ENCODE data around the gene TUT1. TPM values are rescaled to one million over a fixed set of nuclear protein-coding genes. Genes with fewer than 3 reads are reported as not detected.

TUT1 gene, protein sequence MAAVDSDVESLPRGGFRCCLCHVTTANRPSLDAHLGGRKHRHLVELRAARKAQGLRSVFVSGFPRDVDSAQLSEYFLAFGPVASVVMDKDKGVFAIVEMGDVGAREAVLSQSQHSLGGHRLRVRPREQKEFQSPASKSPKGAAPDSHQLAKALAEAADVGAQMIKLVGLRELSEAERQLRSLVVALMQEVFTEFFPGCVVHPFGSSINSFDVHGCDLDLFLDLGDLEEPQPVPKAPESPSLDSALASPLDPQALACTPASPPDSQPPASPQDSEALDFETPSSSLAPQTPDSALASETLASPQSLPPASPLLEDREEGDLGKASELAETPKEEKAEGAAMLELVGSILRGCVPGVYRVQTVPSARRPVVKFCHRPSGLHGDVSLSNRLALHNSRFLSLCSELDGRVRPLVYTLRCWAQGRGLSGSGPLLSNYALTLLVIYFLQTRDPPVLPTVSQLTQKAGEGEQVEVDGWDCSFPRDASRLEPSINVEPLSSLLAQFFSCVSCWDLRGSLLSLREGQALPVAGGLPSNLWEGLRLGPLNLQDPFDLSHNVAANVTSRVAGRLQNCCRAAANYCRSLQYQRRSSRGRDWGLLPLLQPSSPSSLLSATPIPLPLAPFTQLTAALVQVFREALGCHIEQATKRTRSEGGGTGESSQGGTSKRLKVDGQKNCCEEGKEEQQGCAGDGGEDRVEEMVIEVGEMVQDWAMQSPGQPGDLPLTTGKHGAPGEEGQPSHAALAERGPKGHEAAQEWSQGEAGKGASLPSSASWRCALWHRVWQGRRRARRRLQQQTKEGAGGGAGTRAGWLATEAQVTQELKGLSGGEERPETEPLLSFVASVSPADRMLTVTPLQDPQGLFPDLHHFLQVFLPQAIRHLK
- total RNA-seq = 10 to 100 TPM; 24.3 to 30.0 TPM
- polyA plus RNA-seq (ENCODE audit: insufficient read depth, low read depth, low replicate concordance) = 25.0 TPM
- long read RNA-seq, donor 1, partial matches to known transcripts = 0 of 2 reads
- long read RNA-seq, donor 1, other reads (novel, unspliced or antisense) = 0 of 2 reads
- long read RNA-seq, donor 2, transcript TUT1-202 (9 exons, 2,826 nt) = major isoform, 5 of 5 reads
- long read RNA-seq, donor 2, partial matches to known transcripts = 0 of 5 reads
- long read RNA-seq, donor 2, other reads (novel, unspliced or antisense) = 0 of 5 reads

GRCh38 chr11:62591448-62592145 is at the start of gene TUT1:
Gene TUT1, minus strand, starts transcription at chr11:62591523. Its CDS starts 38 bp downstream, at chr11:62591485.
- TF ChIP-seq, protein P1, sequence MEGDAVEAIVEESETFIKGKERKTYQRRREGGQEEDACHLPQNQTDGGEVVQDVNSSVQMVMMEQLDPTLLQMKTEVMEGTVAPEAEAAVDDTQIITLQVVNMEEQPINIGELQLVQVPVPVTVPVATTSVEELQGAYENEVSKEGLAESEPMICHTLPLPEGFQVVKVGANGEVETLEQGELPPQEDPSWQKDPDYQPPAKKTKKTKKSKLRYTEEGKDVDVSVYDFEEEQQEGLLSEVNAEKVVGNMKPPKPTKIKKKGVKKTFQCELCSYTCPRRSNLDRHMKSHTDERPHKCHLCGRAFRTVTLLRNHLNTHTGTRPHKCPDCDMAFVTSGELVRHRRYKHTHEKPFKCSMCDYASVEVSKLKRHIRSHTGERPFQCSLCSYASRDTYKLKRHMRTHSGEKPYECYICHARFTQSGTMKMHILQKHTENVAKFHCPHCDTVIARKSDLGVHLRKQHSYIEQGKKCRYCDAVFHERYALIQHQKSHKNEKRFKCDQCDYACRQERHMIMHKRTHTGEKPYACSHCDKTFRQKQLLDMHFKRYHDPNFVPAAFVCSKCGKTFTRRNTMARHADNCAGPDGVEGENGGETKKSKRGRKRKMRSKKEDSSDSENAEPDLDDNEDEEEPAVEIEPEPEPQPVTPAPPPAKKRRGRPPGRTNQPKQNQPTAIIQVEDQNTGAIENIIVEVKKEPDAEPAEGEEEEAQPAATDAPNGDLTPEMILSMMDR (IDR thresholded peaks at IDR 0.05) = no peak
- TF ChIP-seq POLR2A (IDR thresholded peaks at IDR 0.05) = peak; percentile 54
- H3K4me1 ChIP-seq = peaks cover 21% of the 10 kb centered on the region
- no peaks in the 10 kb centered on the region for H3K9me3 ChIP-seq
- no peaks in the 10 kb centered on the region for H3K27me3 ChIP-seq
- H3K4me3 ChIP-seq = peak within 1 kb of the TSS; percentile 75 to 89
- no peaks in the 10 kb centered on the region for H3K36me3 ChIP-seq (ENCODE audit: low read depth, missing control alignments)
- DNase-seq = peak; percentile 99
- peak within 1 kb of the TSS; percentile 87 to 92 for H3K27ac ChIP-seq
- intact Hi-C loops (cut with DNase I; ENCODE audit: low total_unique reads) = no loop called here
- 0 to 1% methylated on average over 24 to 58 of the region's 58 CpGs for WGBS, 2 donors

DNA sequence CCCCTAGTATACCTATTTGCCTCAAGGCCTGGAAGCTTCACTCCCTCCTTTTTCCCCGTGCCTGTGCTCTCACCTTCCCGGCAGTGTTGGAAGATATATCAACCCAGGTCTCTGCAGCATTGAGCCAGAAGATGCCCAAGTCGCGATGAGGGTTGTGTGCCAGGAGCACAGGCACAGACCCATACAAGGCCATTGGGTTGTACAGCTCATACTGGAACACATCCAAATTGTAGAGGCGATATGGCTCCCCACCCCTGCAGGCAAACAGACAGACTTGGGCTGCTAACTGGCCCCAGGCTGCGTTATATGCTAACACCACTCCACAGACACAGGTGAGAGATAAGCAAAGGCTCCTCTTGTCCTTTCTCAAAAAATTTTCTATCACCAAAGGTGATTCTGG is 41.2 kb upstream of the TUT1 start:
- no peak overlapping the region for H3K27ac ChIP-seq
- no peaks in the 10 kb centered on the region for H3K27me3 ChIP-seq
- no peak for DNase-seq
- H3K36me3 ChIP-seq (ENCODE audit: low read depth, missing control alignments) = no peaks in the 10 kb centered on the region
- no peak for TF ChIP-seq POLR2A (IDR thresholded peaks at IDR 0.05)
- TF ChIP-seq, protein P1 (IDR thresholded peaks at IDR 0.05) = no peak
- WGBS, 2 donors = 77 to 91% methylated on average over 5 to 6 of the region's 6 CpGs
- no peaks in the 10 kb centered on the region for H3K4me1 ChIP-seq
- intact Hi-C loops (cut with DNase I; ENCODE audit: low total_unique reads) = no loop called here
- no peaks in the 10 kb centered on the region for H3K9me3 ChIP-seq
- no peak overlapping the region for H3K4me3 ChIP-seq

DNA sequence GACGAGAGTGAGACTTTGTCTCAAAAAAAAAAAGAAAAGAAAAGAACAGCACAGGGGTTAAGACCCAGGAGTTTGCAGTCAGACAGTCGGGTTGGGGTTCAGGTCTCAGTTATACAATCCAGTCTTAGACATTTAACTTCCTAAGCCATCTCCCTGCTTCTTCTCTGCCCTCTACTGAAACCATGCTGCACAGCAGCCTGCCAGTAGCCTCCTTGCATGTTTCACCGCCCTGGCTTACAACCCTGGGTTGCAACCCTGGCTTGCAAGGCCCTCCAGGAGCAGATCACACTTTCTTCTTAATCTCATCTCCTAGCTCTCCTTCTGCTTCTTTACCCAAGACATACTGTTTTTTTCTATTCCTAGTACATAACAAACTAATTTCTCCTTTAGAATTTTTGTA is 36.4 kb upstream of the TUT1 start:
- H3K27ac ChIP-seq = no peak overlapping the region
- TF ChIP-seq POLR2A (IDR thresholded peaks at IDR 0.05) = no peak
- TF ChIP-seq, protein P1 (IDR thresholded peaks at IDR 0.05) = no peak
- H3K36me3 ChIP-seq (ENCODE audit: low read depth, missing control alignments) = no peaks in the 10 kb centered on the region
- no peak overlapping the region for H3K4me3 ChIP-seq
- no peaks in the 10 kb centered on the region for H3K27me3 ChIP-seq
- no peaks in the 10 kb centered on the region for H3K9me3 ChIP-seq
- intact Hi-C loops (cut with DNase I; ENCODE audit: low total_unique reads) = no loop called here
- 78 to 79% methylated on average over 3 of the region's 3 CpGs for WGBS, 2 donors
- DNase-seq = no peak
- H3K4me1 ChIP-seq = no peaks in the 10 kb centered on the region

GRCh38 chr11:62622476-62623089 is 31.3 kb upstream of the TUT1 start:
- Histone ChIP-seq H3K36me3 (ENCODE audit: low read depth, missing control alignments) (no peaks in the 10 kb centered on the region), H3K4me3 (peak overlapping the region; percentile 79 to 94), H3K27me3 (no peaks in the 10 kb centered on the region), H3K27ac (peak overlapping the region; percentile 81 to 84), H3K4me1 (peaks cover 7% of the 10 kb centered on the region), H3K9me3 (no peaks in the 10 kb centered on the region)
- WGBS, 2 donors = 67 to 86% methylated on average over 7 of the region's 7 CpGs
- no peak for TF ChIP-seq POLR2A (IDR thresholded peaks at IDR 0.05)
- TF ChIP-seq, protein P1 (IDR thresholded peaks at IDR 0.05) = no peak
- DNase-seq = no peak
- intact Hi-C loops (cut with DNase I; ENCODE audit: low total_unique reads) = no loop called here

Measured in testis (tissue), 5 donors.